HepG2 (cell line): ENCODE measurements around the gene RAB40C.

ENCODE experiments used
- AKAP8 ChIP-seq: sonication (generic); formaldehyde crosslinking; IDR thresholded peaks from 2 replicates; pipeline ENCODE4 v1.5.1; 2020; ENCODE audit warnings: mild to moderate bottlenecking, missing genetic modification reagents
- CBX1 ChIP-seq: IDR thresholded peaks from one replicate; pipeline ENCODE4 v1.6.1; 2016; ENCODE audit warnings: antibody characterized with exemption, low read depth
- CHD2 ChIP-seq: IDR thresholded peaks from 2 replicates; pipeline ENCODE4 v1.6.1; 2011; ENCODE audit warnings: low read depth, low read length, improper control_type of control experiment
- CTCF ChIP-seq: sonication (generic); formaldehyde crosslinking; IDR thresholded peaks from 2 replicates; pipeline ENCODE4 v1.5.0; 2020; ENCODE audit warnings: mild to moderate bottlenecking, missing genetic modification reagents, moderate library complexity
- FOXJ3 ChIP-seq: sonication (generic); formaldehyde crosslinking; IDR thresholded peaks from 2 replicates; pipeline ENCODE4 v1.4.0; 2020; ENCODE audit warnings: missing genetic modification reagents, mild to moderate bottlenecking, borderline replicate concordance
- HDAC2 ChIP-seq: sonication (generic); formaldehyde crosslinking; IDR thresholded peaks from 2 replicates; pipeline ENCODE4 v1.4.0; 2020; ENCODE audit warnings: missing genetic modification reagents
- PBX3 ChIP-seq: sonication (generic); formaldehyde crosslinking; IDR thresholded peaks from 2 replicates; pipeline ENCODE4 v1.8.1; 2023; ENCODE audit warnings: missing genetic modification reagents, inconsistent platforms, borderline replicate concordance
- POLR2A ChIP-seq, 2 experiments: IDR thresholded peaks; 2 replicates each; pipeline ENCODE4 v1.6.1; 2011; ENCODE audit warnings: low read depth in 2 of 2, low read length in 2 of 2, mild to moderate bottlenecking in 1 of 2, moderate library complexity in 1 of 2; ENCODE audit not compliant: insufficient read depth in 1 of 2
- RAD51 ChIP-seq: fragments of 450-650 bp; IDR thresholded peaks from 2 replicates; pipeline ENCODE4 v1.6.1; 2016; ENCODE audit warnings: borderline replicate concordance
- ZBTB1 ChIP-seq: sonication (generic); formaldehyde crosslinking; IDR thresholded peaks from 2 replicates; pipeline ENCODE4 v1.4.0; 2020; ENCODE audit warnings: missing genetic modification reagents, borderline replicate concordance
- ZFP36 ChIP-seq: fragments of 150-350 bp; IDR thresholded peaks from 2 replicates; pipeline ENCODE4 v1.6.1; 2018; ENCODE audit warnings: borderline replicate concordance, low read length, low read depth; ENCODE audit not compliant: partially characterized antibody
- ZNF569 ChIP-seq: sonication (generic); formaldehyde crosslinking; IDR thresholded peaks from 2 replicates; pipeline ENCODE4 v1.5.0; 2020; ENCODE audit warnings: mild to moderate bottlenecking, missing genetic modification reagents, moderate library complexity, borderline replicate concordance
- ZNF704 ChIP-seq: sonication (generic); formaldehyde crosslinking; IDR thresholded peaks from 2 replicates; pipeline ENCODE4 v1.8.1; 2023; ENCODE audit warnings: mild to moderate bottlenecking, inconsistent platforms, moderate library complexity, missing genetic modification reagents, borderline replicate concordance

- TF ChIP-seq CHD2 (no peak), FOXJ3 (CRISPR knock-in tag) (no peak), AKAP8 (CRISPR knock-in tag) (no peak), HDAC2 (no peak), CTCF (CRISPR knock-in tag) (no peak), POLR2A (IDR thresholded peaks at IDR 0.05; ENCODE audit: insufficient read depth in 1 of 2, low read depth in 2 of 2, low read length in 2 of 2) (no peak), RAD51 (no peak), PBX3 (no peak), ZBTB1 (CRISPR knock-in tag) (no peak), ZFP36 (no peak), ZNF704 (no peak), CBX1 (no peak), ZNF569 (CRISPR knock-in tag) (no peak)
These were observed 25.3 kb downstream of the RAB40C start for GRCh38 chr16:615122-615521.
